AG10803 (cell line): ENCODE results near the gene CACNA1D.

ENCODE experiments used
- DNase-seq: peaks from one replicate; pipeline ENCODE4 v3.0.0; 2010; ENCODE audit warnings: low read depth
- H3K4me3 ChIP-seq: 2 replicates; pipeline ENCODE4 v1.5.1; 2011; ENCODE audit warnings: mild to moderate bottlenecking, low read length, control low read depth
- TF ChIP-seq, protein P1 (sequence below): conservative IDR thresholded peaks from 2 replicates; pipeline ENCODE4 v1.5.1; 2011; ENCODE audit warnings: mild to moderate bottlenecking, low read length, control low read depth, inconsistent platforms

The CACNA1D gene

DNA sequence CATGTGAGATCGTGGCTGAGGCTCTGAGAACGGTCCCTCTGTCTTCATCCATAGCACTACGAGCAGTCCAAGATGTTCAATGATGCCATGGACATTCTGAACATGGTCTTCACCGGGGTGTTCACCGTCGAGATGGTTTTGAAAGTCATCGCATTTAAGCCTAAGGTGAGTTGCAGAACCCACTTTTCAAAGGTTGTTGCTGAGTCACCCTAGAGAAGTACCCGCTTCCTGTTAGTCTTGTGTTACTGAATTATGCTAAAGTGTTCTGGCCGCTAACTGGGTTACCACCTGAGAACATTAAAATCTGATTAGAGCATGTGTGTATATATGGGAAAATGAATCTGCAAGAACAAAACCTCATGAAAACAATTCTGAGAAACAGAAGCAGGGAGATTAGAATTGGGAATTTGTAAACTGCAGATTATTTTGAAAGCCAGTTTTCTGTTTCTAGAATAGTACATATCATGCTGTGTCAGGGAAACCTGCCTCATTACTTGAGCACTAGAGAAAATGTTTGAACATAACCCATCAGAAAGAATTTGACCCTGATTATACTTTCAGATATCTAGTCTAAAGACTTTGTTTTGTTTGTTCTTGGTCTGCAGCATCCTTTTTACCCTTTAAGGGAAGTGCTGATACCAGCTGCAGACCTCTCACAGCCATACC, 259.2 kb downstream of the CACNA1D start:
- H3K4me3 ChIP-seq: no peak overlapping the region
- TF ChIP-seq, protein P1, sequence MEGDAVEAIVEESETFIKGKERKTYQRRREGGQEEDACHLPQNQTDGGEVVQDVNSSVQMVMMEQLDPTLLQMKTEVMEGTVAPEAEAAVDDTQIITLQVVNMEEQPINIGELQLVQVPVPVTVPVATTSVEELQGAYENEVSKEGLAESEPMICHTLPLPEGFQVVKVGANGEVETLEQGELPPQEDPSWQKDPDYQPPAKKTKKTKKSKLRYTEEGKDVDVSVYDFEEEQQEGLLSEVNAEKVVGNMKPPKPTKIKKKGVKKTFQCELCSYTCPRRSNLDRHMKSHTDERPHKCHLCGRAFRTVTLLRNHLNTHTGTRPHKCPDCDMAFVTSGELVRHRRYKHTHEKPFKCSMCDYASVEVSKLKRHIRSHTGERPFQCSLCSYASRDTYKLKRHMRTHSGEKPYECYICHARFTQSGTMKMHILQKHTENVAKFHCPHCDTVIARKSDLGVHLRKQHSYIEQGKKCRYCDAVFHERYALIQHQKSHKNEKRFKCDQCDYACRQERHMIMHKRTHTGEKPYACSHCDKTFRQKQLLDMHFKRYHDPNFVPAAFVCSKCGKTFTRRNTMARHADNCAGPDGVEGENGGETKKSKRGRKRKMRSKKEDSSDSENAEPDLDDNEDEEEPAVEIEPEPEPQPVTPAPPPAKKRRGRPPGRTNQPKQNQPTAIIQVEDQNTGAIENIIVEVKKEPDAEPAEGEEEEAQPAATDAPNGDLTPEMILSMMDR: no peak
- no peak for DNase-seq

DNA sequence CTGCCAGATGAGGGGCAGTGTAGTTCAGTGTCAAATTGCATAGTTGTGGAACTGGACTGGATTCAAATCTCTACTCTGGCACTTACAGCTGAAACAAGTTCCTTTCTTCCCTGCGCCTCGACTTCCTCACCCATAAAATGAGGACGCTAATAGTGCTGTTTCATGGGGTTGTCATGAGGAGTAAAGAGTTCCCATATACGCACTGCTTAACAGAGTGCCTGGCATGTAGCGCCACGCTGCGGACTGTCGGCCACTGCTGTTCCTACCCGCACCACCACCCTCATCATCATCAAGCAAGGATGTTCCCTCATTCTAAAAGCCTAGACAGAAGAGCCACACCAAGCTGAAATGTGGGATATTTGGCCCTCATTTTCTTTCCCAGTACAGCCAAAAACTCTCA, 259.9 kb downstream of the CACNA1D start:
- TF ChIP-seq, protein P1: no peak
- DNase-seq: no peak
- no peak overlapping the region for H3K4me3 ChIP-seq

DNA sequence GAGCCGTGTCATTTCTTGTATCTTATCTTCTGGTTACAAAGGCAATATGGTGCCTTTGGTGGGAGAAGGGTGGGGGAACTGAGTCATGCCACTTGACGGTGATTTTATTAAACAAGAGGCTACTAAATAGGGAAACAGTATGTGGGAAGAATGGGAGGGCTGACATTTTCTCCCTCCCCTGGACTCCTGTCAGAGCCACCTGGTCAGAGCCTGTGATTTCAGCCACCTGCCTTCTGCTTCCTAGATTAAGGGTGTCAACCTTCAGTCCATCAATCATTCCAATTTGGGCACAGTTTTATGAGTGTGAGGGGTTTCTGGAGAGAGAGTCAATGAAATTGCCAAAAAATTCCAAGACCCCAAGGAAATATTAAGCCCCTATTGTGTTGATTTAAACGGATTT, 264.4 kb downstream of the CACNA1D start:
- DNase-seq: no peak
- TF ChIP-seq, protein P1: no peak
- no peak overlapping the region for H3K4me3 ChIP-seq

DNA sequence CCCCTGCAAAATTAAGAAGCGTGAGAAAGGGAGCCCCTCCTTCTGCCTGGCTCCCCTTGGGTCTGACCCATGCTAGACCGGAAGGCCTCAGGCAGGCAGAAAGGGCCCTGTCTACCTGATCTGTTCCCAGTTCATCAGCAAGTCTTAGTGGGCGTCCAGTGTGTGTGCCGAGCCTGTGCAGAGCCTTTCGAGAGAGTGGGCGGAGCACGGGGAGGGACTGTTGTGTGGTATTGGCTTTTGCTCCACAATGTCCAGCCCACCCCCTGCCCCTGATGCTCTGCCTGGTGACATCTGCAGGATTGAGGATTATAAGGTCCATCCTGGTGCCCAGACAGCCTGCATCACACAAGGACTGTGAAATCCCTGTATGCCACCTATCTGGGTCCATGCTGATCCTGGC, 268.9 kb downstream of the CACNA1D start:
- no peak for DNase-seq
- no peak overlapping the region for H3K4me3 ChIP-seq
- TF ChIP-seq, protein P1: no peak

DNA sequence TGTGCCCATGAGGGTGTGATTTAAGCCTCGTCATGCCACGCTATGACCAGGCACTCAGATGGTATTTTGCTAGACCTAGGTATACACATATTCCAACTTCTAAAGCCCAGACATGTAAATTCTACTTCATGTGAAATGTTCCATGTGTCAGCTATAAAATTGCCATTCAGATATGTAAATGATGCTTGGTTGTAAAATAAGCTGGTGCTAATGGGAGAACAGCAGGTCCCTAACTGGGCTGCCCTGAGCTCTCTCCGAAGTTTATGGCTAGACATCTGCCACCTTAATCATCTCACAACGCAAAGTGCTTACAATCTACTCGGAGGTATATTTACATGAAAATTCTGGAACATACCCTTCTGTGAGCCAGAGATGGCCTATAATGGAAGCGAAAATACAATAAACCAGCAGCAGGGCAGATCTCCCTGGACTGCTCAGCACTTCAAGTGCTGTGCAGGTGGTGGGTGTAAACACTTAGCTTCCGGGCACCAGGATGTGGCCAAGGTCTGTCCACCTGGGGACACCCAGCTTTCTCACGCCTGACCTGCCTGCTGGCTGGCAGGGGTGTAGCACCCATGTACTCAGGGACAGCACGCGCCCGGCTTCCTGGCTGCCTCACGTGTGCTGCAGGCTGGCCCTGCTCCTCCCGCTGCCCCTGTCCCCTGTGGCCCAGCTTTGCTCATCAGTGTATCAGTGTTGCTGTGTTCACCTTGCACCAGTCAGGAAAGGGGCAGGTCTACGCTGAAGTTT, 269.8 kb downstream of the CACNA1D start:
- DNase-seq: no peak

DNA sequence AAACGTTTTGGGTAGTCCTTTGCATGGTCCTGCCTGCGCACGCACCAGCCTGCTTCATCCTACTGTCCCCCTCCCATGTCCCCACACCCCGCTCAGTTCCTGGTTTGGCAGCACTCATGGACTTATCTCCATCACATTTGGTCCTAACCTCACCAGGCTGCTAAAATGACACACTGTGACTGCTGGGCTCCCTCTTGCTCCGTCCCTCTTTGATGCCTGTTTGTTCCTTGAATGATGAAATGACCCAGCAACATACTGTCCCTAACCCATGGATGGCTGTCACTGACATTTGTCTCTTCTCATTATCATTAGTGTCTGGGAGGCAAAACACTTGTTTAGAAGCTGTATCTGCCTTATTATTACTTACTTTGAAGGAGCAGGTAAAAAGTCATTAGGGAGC, 271.3 kb downstream of the CACNA1D start:
- TF ChIP-seq, protein P1: no peak
- DNase-seq: no peak
- no peak overlapping the region for H3K4me3 ChIP-seq

More for the DNA sequence above, 269.8 kb downstream of the CACNA1D start:
- H3K4me3 ChIP-seq: no peak overlapping the region
- TF ChIP-seq, protein P1: no peak

DNA sequence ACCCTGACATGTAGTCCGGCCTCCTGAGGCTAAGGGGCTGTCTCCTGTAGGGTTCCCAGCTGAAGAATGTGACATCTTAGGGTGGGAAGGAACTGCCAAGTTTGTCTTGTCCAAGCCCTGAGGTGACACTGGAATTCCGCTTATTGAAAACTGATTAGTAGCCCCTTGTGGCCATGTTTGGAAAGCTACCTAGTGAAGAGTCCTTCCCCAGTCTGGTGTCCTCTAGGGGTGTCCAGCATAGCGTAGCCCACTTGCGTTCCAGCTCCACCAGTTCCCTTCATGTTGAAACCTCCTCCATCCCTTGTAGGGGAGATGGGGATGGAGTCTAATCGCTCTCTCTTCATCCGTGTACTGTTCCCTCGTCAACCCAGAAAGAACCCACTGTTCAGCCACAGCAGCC, 272.3 kb downstream of the CACNA1D start:
- no peak overlapping the region for H3K4me3 ChIP-seq
- no peak for DNase-seq
- TF ChIP-seq, protein P1: no peak
